Body of pancreas (tissue), 4 donors: ENCODE measurements around the gene GRIK1. TPM values are rescaled to one million over a fixed set of nuclear protein-coding genes. Genes with fewer than 3 reads are reported as not detected.

Source experiments
- ATAC-seq: fragments of 150-250 bp; one replicate; pipeline ENCODE4 v1.9.1; 2016
- DNase-seq, 4 donors: peaks; one replicate each; pipeline ENCODE4 v3.0.0-alpha.2; 2019
- H3K27ac ChIP-seq, 4 donors: fragments of 200-600 bp; sonication (generic); 1 replicate in 3 of 4; 2 replicates in 1 of 4; pipeline versions ENCODE4 v1.5.1 to v1.6.1; 2016 to 2019; ENCODE audit warnings: mild to moderate bottlenecking in 1 of 4, mixed read lengths in 1 of 4, moderate library complexity in 1 of 4
- H3K27me3 ChIP-seq, 2 donors: fragments of 200-600 bp; sonication (generic); one replicate each; pipeline ENCODE4 v1.6.0; 2016; ENCODE audit warnings: mild to moderate bottlenecking in 1 of 2
- H3K36me3 ChIP-seq, 2 donors: fragments of 200-600 bp; sonication (generic); replicated peaks in 1 of 2; 2 replicates each; pipeline ENCODE4 v1.5.1; 2016; ENCODE audit warnings: low read depth in 2 of 2; ENCODE audit not compliant: insufficient read depth in 1 of 2
- H3K4me1 ChIP-seq: fragments of 200-600 bp; sonication (generic); one replicate; pipeline ENCODE4 v1.6.0; 2016
- H3K4me3 ChIP-seq, 2 donors: fragments of 200-600 bp; sonication (generic); 1 replicate in 1 of 2; 2 replicates in 1 of 2; pipeline ENCODE4 v1.5.1; 2016 to 2019
- H3K9me3 ChIP-seq, 3 donors: fragments of 200-600 bp; sonication (generic); 1 replicate in 2 of 3; 2 replicates in 1 of 3; pipeline ENCODE4 v1.5.1; 2016
- CTCF ChIP-seq, 7 experiments: fragments of 450-650 bp in 4 of 7; fragments of 200-600 bp in 3 of 7; sonication (generic) in 3 of 7; IDR thresholded peaks; one replicate each; pipeline ENCODE4 v1.5.1; 2016 to 2019; ENCODE audit warnings: antibody characterized with exemption in 7 of 7
- POLR2A ChIP-seq, 3 donors: fragments of 450-650 bp; IDR thresholded peaks; one replicate each; pipeline ENCODE4 v1.6.1; 2016; ENCODE audit warnings: antibody characterized with exemption in 3 of 3, mild to moderate bottlenecking in 2 of 3
- WGBS, 2 donors: methylation state at CpG; one replicate each; pipeline ENCODE4 v1.1.5; 2017; 5-methylcytosine and 5-hydroxymethylcytosine counted together
- intact Hi-C: fragments of 100-400 bp; cut with DNase I; formaldehyde crosslinking; loops from one replicate; pipeline ENCODE4 v1.15.1; 2023
- total RNA-seq, 2 donors: library from RNA; depleted of rRNA; stranded (reverse); fragments of >200 nt; gene quantifications; one replicate each; pipeline ENCODE4 v1.1.0, GENCODE V29; 2016

GRIK1 gene
- total RNA-seq, 2 donors from 2014 or later, result 0.66 TPM; not detected in 1

- intact Hi-C loops, result no loop called here
- no peaks in the 10 kb centered on the region for H3K27me3 ChIP-seq
- H3K4me1 ChIP-seq, result no peaks in the 10 kb centered on the region
- DNase-seq, result no peak
- ATAC-seq, result no peak
- no peak for TF ChIP-seq POLR2A (IDR thresholded peaks at IDR 0.05)
- no peak for TF ChIP-seq CTCF (IDR thresholded peaks at IDR 0.05)
- H3K4me3 ChIP-seq, result no peak overlapping the region
- no peaks in the 10 kb centered on the region for H3K36me3 ChIP-seq
- WGBS, 2 donors, result 77 to 85% methylated on average over 5 of the region's 5 CpGs
- H3K9me3 ChIP-seq, result no peaks in the 10 kb centered on the region
- H3K27ac ChIP-seq, result no peak overlapping the region
Observed at GRCh38 chr21:29647353-29647781, 292.4 kb downstream of the GRIK1 start.

DNA sequence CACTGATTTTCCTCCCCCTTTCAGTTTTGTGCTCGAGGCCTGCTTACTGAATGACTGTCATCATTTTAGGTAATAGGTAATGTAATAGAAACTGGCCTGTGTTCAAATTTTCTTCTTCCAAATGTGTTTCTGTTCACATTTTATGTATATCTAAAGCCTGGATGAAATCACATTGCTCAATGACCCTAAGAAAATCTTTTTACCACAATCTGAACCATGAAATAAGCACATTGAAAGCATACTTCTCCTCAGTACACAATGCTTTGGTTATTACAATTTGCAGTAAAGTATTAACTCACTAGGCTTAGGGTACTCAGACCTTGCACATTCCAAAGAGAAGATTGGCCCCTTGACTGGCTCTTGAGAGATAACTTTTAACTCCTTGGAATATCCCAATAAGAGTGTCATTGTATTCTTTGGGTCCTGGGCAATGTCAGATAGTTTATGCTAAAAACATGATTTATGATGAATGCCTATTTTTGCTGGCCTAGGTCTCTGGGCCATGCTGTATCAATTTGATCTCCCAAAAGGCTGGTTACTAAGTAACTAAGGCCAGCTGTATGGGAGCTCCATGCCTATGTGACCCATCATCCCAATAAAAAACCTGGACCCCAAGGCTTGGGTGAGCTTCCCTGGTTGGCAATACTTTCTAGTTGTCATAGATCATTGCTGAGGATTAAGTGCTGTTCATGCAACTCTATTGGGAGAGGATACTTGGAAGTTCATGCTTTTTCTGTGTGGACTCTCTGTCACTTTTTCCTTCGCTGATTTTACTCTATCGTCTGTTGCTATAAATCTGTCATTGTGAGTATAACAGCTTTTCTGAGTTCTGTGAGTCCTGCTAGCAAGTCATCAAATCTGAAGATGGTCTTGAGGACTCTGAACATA is 293.9 kb downstream of the GRIK1 start:
- no peaks in the 10 kb centered on the region for H3K9me3 ChIP-seq
- H3K27ac ChIP-seq, result no peak overlapping the region
- intact Hi-C loops, result no loop called here
- no peak overlapping the region for H3K4me3 ChIP-seq
- H3K27me3 ChIP-seq, result no peaks in the 10 kb centered on the region
- H3K4me1 ChIP-seq, result no peaks in the 10 kb centered on the region
- ATAC-seq, result no peak
- TF ChIP-seq CTCF (IDR thresholded peaks at IDR 0.05) (no peak), POLR2A (IDR thresholded peaks at IDR 0.05) (no peak)
- 73 to 83% methylated on average over 3 of the region's 3 CpGs for WGBS, 2 donors
- no peak for DNase-seq
- H3K36me3 ChIP-seq, result no peaks in the 10 kb centered on the region

- Histone ChIP-seq H3K27me3 (no peaks in the 10 kb centered on the region), H3K36me3 (no peaks in the 10 kb centered on the region), H3K4me3 (no peak overlapping the region), H3K4me1 (no peaks in the 10 kb centered on the region), H3K27ac (no peak overlapping the region), H3K9me3 (no peaks in the 10 kb centered on the region)
- DNase-seq, result no peak
- no peak for ATAC-seq
- intact Hi-C loops, result no loop called here
- no peak for TF ChIP-seq POLR2A (IDR thresholded peaks at IDR 0.05)
- TF ChIP-seq CTCF (IDR thresholded peaks at IDR 0.05), result no peak
- WGBS, 2 donors, result 79 to 81% methylated on average over 3 of the region's 3 CpGs
Observed at GRCh38 chr21:29643289-29643688, 296.5 kb downstream of the GRIK1 start.

DNA sequence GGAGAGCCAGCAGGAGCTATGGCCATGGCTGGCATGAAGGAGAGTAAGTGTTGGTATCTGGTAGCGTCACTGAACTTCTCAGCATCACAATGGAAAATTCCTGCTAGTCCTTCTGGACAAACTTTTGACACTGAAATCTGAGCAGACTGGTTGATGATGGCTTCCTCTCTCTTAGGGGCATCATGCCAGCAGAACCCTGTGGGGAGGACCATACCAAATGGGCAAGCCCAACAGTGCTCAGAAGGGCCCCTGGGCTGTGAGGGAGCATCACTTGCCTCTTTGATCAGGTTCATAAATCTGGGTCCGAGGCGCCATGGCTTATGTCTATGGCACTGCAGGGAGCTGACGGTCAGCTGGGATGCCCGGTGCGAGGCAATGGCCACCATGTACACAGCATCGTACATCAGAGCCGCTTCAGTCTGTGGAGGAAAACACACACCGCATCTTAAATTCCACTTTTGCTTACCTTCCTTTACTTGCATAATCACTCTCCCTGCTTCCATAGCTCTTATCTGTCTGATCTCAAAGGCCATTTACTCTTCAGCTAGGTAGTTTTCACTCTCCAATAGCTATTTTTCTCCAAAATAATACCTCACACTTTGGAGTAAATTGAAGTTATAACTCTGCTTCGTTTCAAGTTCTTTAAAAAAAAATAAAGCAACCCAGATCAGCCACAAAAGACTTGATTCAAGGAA is 297.1 kb downstream of the GRIK1 start:
- no peak for TF ChIP-seq POLR2A (IDR thresholded peaks at IDR 0.05)
- TF ChIP-seq CTCF (IDR thresholded peaks at IDR 0.05), result no peak
- WGBS, 2 donors, result 92 to 94% methylated on average over 9 to 10 of the region's 10 CpGs
- H3K27me3 ChIP-seq, result no peaks in the 10 kb centered on the region
- DNase-seq (no peak), ATAC-seq (no peak)
- H3K27ac ChIP-seq, result no peak overlapping the region
- intact Hi-C loops, result no loop called here
- no peaks in the 10 kb centered on the region for H3K9me3 ChIP-seq
- no peaks in the 10 kb centered on the region for H3K4me1 ChIP-seq
- no peak overlapping the region for H3K4me3 ChIP-seq
- no peaks in the 10 kb centered on the region for H3K36me3 ChIP-seq
